Activated CD8-positive, alpha-beta T cell treated with anti-CD3 and anti-CD28 coated beads for 36 hours (primary cell): ENCODE data around the gene SLC1A5. TPM values are rescaled to one million over a fixed set of nuclear protein-coding genes. Genes with fewer than 3 reads are reported as not detected.

Experiments used
- ATAC-seq: fragments of 200-7000 bp; cut with Tn5 transposase; one replicate; pipeline ENCODE4 v1.10.0; 2021; ENCODE audit warnings: mild to moderate bottlenecking, moderate library complexity
- CTCF ChIA-PET: fragments of 350-600 bp; sonication (Branson Sonifier 250); formaldehyde crosslinking; loops from one replicate; lab custom pipeline; 2021; ENCODE audit warnings: antibody characterized with exemption; lab: Charles Lee
- POLR2A ChIA-PET: fragments of 350-600 bp; sonication (Branson Sonifier 250); formaldehyde crosslinking; loops from one replicate; lab custom pipeline; 2021; ENCODE audit warnings: antibody characterized with exemption; lab: Charles Lee
- DNase-seq: peaks from one replicate; pipeline ENCODE4 v3.0.0-alpha.2; 2020
- H3K27ac Mint-ChIP-seq: one replicate; pipeline ENCODE4 v1.8.0; 2021; ENCODE audit warnings: mild to moderate bottlenecking, mixed read lengths
- H3K27me3 Mint-ChIP-seq: one replicate; pipeline ENCODE4 v1.8.0; 2021; ENCODE audit warnings: mixed read lengths
- H3K36me3 Mint-ChIP-seq: one replicate; pipeline ENCODE4 v1.8.0; 2021; ENCODE audit warnings: low read depth, mixed read lengths
- H3K4me1 Mint-ChIP-seq: one replicate; pipeline ENCODE4 v1.8.0; 2021; ENCODE audit warnings: low read depth, mixed read lengths
- H3K4me3 Mint-ChIP-seq: one replicate; pipeline ENCODE4 v1.8.0; 2021; ENCODE audit warnings: mild to moderate bottlenecking, moderate library complexity, mixed read lengths
- H3K9me3 Mint-ChIP-seq: one replicate; pipeline ENCODE4 v1.8.0; 2021; ENCODE audit warnings: mixed read lengths
- CTCF ChIP-seq: fragments of 200-600 bp; IDR thresholded peaks from one replicate; pipeline ENCODE4 v1.8.0; 2022; ENCODE audit warnings: antibody characterized with exemption, mild to moderate bottlenecking
- intact Hi-C: fragments of 100-400 bp; cut with micrococcal nuclease; formaldehyde crosslinking; loops from one replicate; pipeline ENCODE4 v1.10.0; 2022
- total RNA-seq, 2 experiments: library from RNA; stranded (reverse); gene quantifications; one replicate each; pipeline ENCODE4 v1.2.3, GENCODE V29; 2021

SLC1A5 gene
- total RNA-seq, 2 experiments from 2014 or later: 235 TPM

- ChIA-PET CTCF (interaction anchor here (0.6 to 11.0 kb wide), 38 partner anchors 8 to 353 kb away, joined by 3 to 147 read pairs (median 4); partner anchors contain the start of genes AP2S1, DACT3 and FKRP), POLR2A (interaction anchor here (0.7 to 2.1 kb wide), 5 partner anchors 11 to 68 kb away, joined by 3 to 8 read pairs (median 5); partner anchors contain the start of gene SLC1A5)
Observed at GRCh38 chr19:46753420-46754155, 34.8 kb downstream of the SLC1A5 start.

GRCh38 chr19:46748325-46749109, 39.9 kb downstream of the SLC1A5 start:
- ATAC-seq (no peak), DNase-seq (peak; percentile 88)
- Mint-ChIP-seq H3K27ac (no peak overlapping the region), H3K27me3 (no peaks in the 10 kb centered on the region), H3K4me3 (peak overlapping the region; percentile 7), H3K4me1 (peaks cover 30% of the 10 kb centered on the region), H3K36me3 (peaks cover 8% of the 10 kb centered on the region), H3K9me3 (no peaks in the 10 kb centered on the region)
- ChIA-PET CTCF (interaction anchor here (0.8 to 11.0 kb wide), 21 partner anchors 9 to 221 kb away, joined by 3 to 147 read pairs (median 4); partner anchors contain the start of gene AP2S1), POLR2A (interaction anchor here (1.1 to 2.1 kb wide), 3 partner anchors 36 to 71 kb away, joined by 3 to 4 read pairs (median 3); no protein-coding TSS in a partner anchor)
- peak; percentile 83 for TF ChIP-seq CTCF
- intact Hi-C loops: no loop called here

More at GRCh38 chr19:46753420-46754155, 34.8 kb downstream of the SLC1A5 start:
- Mint-ChIP-seq H3K4me1 (peaks cover 8% of the 10 kb centered on the region), H3K9me3 (no peaks in the 10 kb centered on the region), H3K36me3 (peaks cover 11% of the 10 kb centered on the region), H3K4me3 (no peak overlapping the region), H3K27ac (no peak overlapping the region), H3K27me3 (no peaks in the 10 kb centered on the region)
- peak; percentile 85 for DNase-seq
- peak; percentile 13 for TF ChIP-seq CTCF
- intact Hi-C loops: no loop called here
- ATAC-seq: peak; percentile 92

GRCh38 chr19:46746281-46747057, 41.9 kb downstream of the SLC1A5 start, which contains the start of gene STRN4:
Gene STRN4 (minus strand): TSS chr19:46746450. CDS start chr19:46746430, 20 bp downstream.
- ChIA-PET CTCF (interaction anchor here (1.4 to 3.5 kb wide), 4 partner anchors 7 to 41 kb away, joined by 3 to 11 read pairs (median 8); no protein-coding TSS in a partner anchor), POLR2A (interaction anchor here (1.0 to 1.4 kb wide), 2 partner anchors 13 to 146 kb away, joined by 4 read pairs; no protein-coding TSS in a partner anchor)
- DNase-seq: peak; percentile 63
- Mint-ChIP-seq H3K9me3 (no peaks in the 10 kb centered on the region), H3K27me3 (no peaks in the 10 kb centered on the region), H3K36me3 (peaks cover 10% of the 10 kb centered on the region), H3K27ac (peak within 1 kb of the TSS; percentile 88), H3K4me1 (peaks cover 47% of the 10 kb centered on the region), H3K4me3 (peak within 1 kb of the TSS; percentile 91)
- intact Hi-C loops: no loop called here
- peak; percentile 81 for ATAC-seq
- TF ChIP-seq CTCF: no peak

GRCh38 chr19:46745521-46746280, 42.7 kb downstream of the SLC1A5 start, which contains the start of gene FKRP:
Gene FKRP (plus strand): TSS chr19:46746057. CDS start chr19:46755451, 9,394 bp downstream.
- peaks cover 11% of the 10 kb centered on the region for H3K36me3 Mint-ChIP-seq
- intact Hi-C loops: no loop called here
- POLR2A ChIA-PET: interaction anchor here (0.9 to 2.9 kb wide), 5 partner anchors 12 to 146 kb away, joined by 3 to 13 read pairs (median 4); no protein-coding TSS in a partner anchor

More at GRCh38 chr19:46745521-46746280, 42.7 kb downstream of the SLC1A5 start, which contains the start of gene FKRP:
- H3K4me3 Mint-ChIP-seq: peak within 1 kb of the TSS; percentile 91
- H3K27ac Mint-ChIP-seq: peak within 1 kb of the TSS; percentile 88
- DNase-seq (no peak), ATAC-seq (peak; percentile 60)
- no peak for TF ChIP-seq CTCF
- CTCF ChIA-PET: interaction anchor here (0.6 to 3.5 kb wide), 7 partner anchors 8 to 131 kb away, joined by 3 to 11 read pairs (median 8); no protein-coding TSS in a partner anchor
- H3K4me1 Mint-ChIP-seq: peaks cover 54% of the 10 kb centered on the region
- no peaks in the 10 kb centered on the region for H3K9me3 Mint-ChIP-seq
- H3K27me3 Mint-ChIP-seq: no peaks in the 10 kb centered on the region
